PC-9 (cell line): ENCODE data around the gene SPIRE2. TPM values are rescaled to one million over a fixed set of nuclear protein-coding genes. Genes with fewer than 3 reads are reported as not detected.

Experiments
- Bru-seq: library from RNA; stranded (reverse); fragments of 400-500 nt; gene quantifications from one replicate; lab custom pipeline; 2021; lab: Mats Ljungman, UMichigan
- BruChase-seq, 2 experiments: library from RNA; stranded (reverse); fragments of 400-500 nt; gene quantifications; one replicate each; lab custom pipeline; 2021; lab: Mats Ljungman, UMichigan
- BruUV-seq: library from RNA; stranded (reverse); fragments of 400-500 nt; replicated peaks from 2 replicates; lab custom pipeline; 2021; lab: Mats Ljungman, UMichigan
- CTCF ChIA-PET: fragments of 300-600 bp; sonication (Branson Sonifier 250); formaldehyde crosslinking; loops from one replicate; lab custom pipeline; 2022; ENCODE audit warnings: antibody characterized with exemption; lab: Charles Lee
- POLR2A ChIA-PET: fragments of 300-600 bp; sonication (Branson Sonifier 250); formaldehyde crosslinking; loops from one replicate; lab custom pipeline; 2022; ENCODE audit warnings: antibody characterized with exemption; ENCODE audit not compliant: unreplicated experiment; lab: Charles Lee
- DNase-seq, 2 experiments: peaks; one replicate each; pipeline versions ENCODE4 v3.0.0 to v3.0.0-alpha.2; 2015 to 2022; ENCODE audit warnings: mixed read lengths in 1 of 2
- H2AFZ ChIP-seq: fragments of 200-600 bp; sonication (generic); 2 replicates; pipeline ENCODE4 v1.8.1; 2017; ENCODE audit warnings: antibody characterized with exemption
- H3F3A ChIP-seq: fragments of 200-600 bp; sonication (generic); 2 replicates; pipeline ENCODE4 v1.8.1; 2017; ENCODE audit warnings: antibody characterized with exemption, mild to moderate bottlenecking, low read depth; ENCODE audit not compliant: insufficient read depth
- H3K27ac ChIP-seq: fragments of 200-600 bp; sonication (generic); 2 replicates; pipeline ENCODE4 v1.6.1; 2016; ENCODE audit warnings: mixed run types
- H3K27me3 ChIP-seq: fragments of 200-600 bp; sonication (generic); 2 replicates; pipeline ENCODE4 v1.6.1; 2016; ENCODE audit warnings: low read depth, mixed run types; ENCODE audit not compliant: insufficient read depth
- H3K36me3 ChIP-seq: fragments of 200-600 bp; sonication (generic); 2 replicates; pipeline ENCODE4 v1.6.1; 2016; ENCODE audit warnings: low read depth, mixed run types
- H3K4me1 ChIP-seq: fragments of 200-600 bp; sonication (generic); replicated peaks from 2 replicates; pipeline ENCODE4 v1.6.1; 2016; ENCODE audit warnings: mixed run types; ENCODE audit not compliant: insufficient read depth
- H3K4me2 ChIP-seq: fragments of 200-600 bp; sonication (generic); 2 replicates; pipeline ENCODE4 v1.6.1; 2017; ENCODE audit warnings: mixed run types
- H3K4me3 ChIP-seq: fragments of 200-600 bp; sonication (generic); 2 replicates; pipeline ENCODE4 v1.6.1; 2016; ENCODE audit warnings: mixed run types
- H3K79me2 ChIP-seq: fragments of 200-600 bp; sonication (generic); 2 replicates; pipeline ENCODE4 v1.6.1; 2017; ENCODE audit warnings: low read depth, mixed run types
- H3K9me2 ChIP-seq: fragments of 200-600 bp; sonication (generic); 2 replicates; pipeline ENCODE4 v1.8.1; 2017; ENCODE audit warnings: mild to moderate bottlenecking; ENCODE audit not compliant: insufficient read depth
- H3K9me3 ChIP-seq: fragments of 200-600 bp; sonication (generic); 2 replicates; pipeline ENCODE4 v1.8.1; 2016; ENCODE audit warnings: low read depth; ENCODE audit not compliant: insufficient read depth
- H4K20me1 ChIP-seq: fragments of 200-600 bp; sonication (generic); 2 replicates; pipeline ENCODE4 v1.8.1; 2017; ENCODE audit not compliant: insufficient read depth
- CTCF ChIP-seq: fragments of 200-600 bp; sonication (generic); conservative IDR thresholded peaks from 2 replicates; pipeline ENCODE4 v1.6.1; 2017; ENCODE audit warnings: mixed run types, antibody characterized with exemption, mild to moderate bottlenecking, moderate library complexity
- EZH2 ChIP-seq: fragments of 200-600 bp; sonication (generic); IDR thresholded peaks from 2 replicates; pipeline ENCODE4 v1.8.0; 2017; ENCODE audit warnings: antibody characterized with exemption, low read depth
- intact Hi-C: fragments of 100-400 bp; cut with micrococcal nuclease; formaldehyde crosslinking; loops from one replicate; pipeline ENCODE4 v1.10.0; 2022; ENCODE audit not compliant: unreplicated experiment
- long read RNA-seq: library from polyadenylated mRNA; stranded (forward); transcript quantifications from one replicate; pipeline ENCODE4 v2.0.0, GENCODE V29; 2022
- total RNA-seq: library from RNA; stranded (reverse); gene quantifications from 2 replicates; pipeline ENCODE4 v1.2.3, GENCODE V29; 2021

The SPIRE2 gene
- total RNA-seq (34.5 and 48.6 TPM in 2 replicates), Bru-seq, nascent RNA (percentile 54 among the genes with signal in this experiment), BruChase-seq, experiment 1, labeled RNA remaining after a 2-hour chase (percentile 72 among the genes with signal in this experiment), BruChase-seq, experiment 2, labeled RNA remaining after a 6-hour chase (percentile 75 among the genes with signal in this experiment)
- long read RNA-seq, transcript SPIRE2-201 (15 exons, 3,235 nt), result major isoform, 5 of 22 reads
- long read RNA-seq, partial matches to known transcripts, result 3 of 22 reads
- long read RNA-seq, other reads (novel, unspliced or antisense), result 9 of 22 reads

GRCh38 chr16:89828199-89828869 is at the start of gene SPIRE2:
Gene SPIRE2, plus strand, starts transcription at chr16:89828475. Its CDS starts 76 bp downstream, at chr16:89828551.
- peaks cover 19% of the 10 kb centered on the region; the same call in 1 of the 2 replicates for H3F3A ChIP-seq
- H3K27me3 ChIP-seq, result no peaks in the 10 kb centered on the region
- H3K9me2 ChIP-seq, result no peaks in the 10 kb centered on the region
- BruUV-seq, result no TSS peak
- H3K4me3 ChIP-seq, result peak within 1 kb of the TSS; percentile 77
- no peaks in the 10 kb centered on the region for H4K20me1 ChIP-seq
- ChIA-PET CTCF (no interaction called here), POLR2A (interaction anchor here (1.0 kb wide), 1 partner anchor 45 kb away, joined by 29 read pairs; the partner anchor contains the start of gene TCF25)
- H3K4me2 ChIP-seq, result peak within 1 kb of the TSS; percentile 96
- no peaks in the 10 kb centered on the region for H3K9me3 ChIP-seq
- peak; percentile 40 to 78 for DNase-seq
- no peak within 1 kb of the TSS for H3K27ac ChIP-seq
- no peaks in the 10 kb centered on the region for H3K36me3 ChIP-seq
- no peaks in the 10 kb centered on the region for H3K79me2 ChIP-seq
- intact Hi-C loops, result no loop called here
- H3K4me1 ChIP-seq, result peaks cover 26% of the 10 kb centered on the region
- H2AFZ ChIP-seq, result peak within 1 kb of the TSS; percentile 48; the same call in 1 of the 2 replicates
- TF ChIP-seq CTCF (no peak), EZH2 (no peak)

- intact Hi-C loops, result no loop called here
- no peaks in the 10 kb centered on the region for H3K4me1 ChIP-seq
- H4K20me1 ChIP-seq, result no peaks in the 10 kb centered on the region
- H3K79me2 ChIP-seq, result no peaks in the 10 kb centered on the region
- BruUV-seq, result no TSS peak
- no peak for DNase-seq
- H3K9me3 ChIP-seq, result no peaks in the 10 kb centered on the region
- 0 out of 2 replicates have a peak, but pooled peaks cover 3% of the 10 kb centered on the region for H3K36me3 ChIP-seq
- H3K9me2 ChIP-seq, result no peaks in the 10 kb centered on the region
- ChIA-PET CTCF (no interaction called here), POLR2A (no interaction called here)
- H3F3A ChIP-seq, result no peaks in the 10 kb centered on the region
- TF ChIP-seq CTCF (no peak), EZH2 (no peak)
- no peak overlapping the region for H3K4me3 ChIP-seq
- H3K27me3 ChIP-seq, result no peaks in the 10 kb centered on the region
- H3K4me2 ChIP-seq, result no peak overlapping the region
- no peak overlapping the region for H2AFZ ChIP-seq
- no peak overlapping the region for H3K27ac ChIP-seq
Observed at GRCh38 chr16:89779231-89779908, 48.9 kb upstream of the SPIRE2 start.

DNA sequence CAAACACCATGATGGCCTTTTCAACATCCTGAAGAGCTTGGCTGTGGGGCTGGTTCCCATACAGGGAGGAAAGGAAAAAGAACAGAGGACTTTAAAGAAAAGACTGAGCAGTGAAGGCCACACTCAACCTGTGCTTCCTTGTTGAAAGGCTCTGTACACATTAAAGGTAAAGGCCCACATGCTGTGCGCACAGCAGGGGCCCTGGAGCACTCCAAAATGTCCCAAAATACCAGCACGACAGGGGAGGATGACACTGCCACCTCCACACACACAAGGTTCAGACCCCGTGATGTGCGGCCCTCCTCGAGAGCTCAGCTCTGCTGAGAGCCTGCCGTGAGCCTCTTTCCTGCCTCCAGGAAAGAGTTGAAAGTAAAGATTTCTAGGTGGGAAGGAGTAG is 48.4 kb upstream of the SPIRE2 start:
- H3K4me3 ChIP-seq, result no peak overlapping the region
- no peak for DNase-seq
- TF ChIP-seq EZH2, result no peak
- TF ChIP-seq CTCF, result no peak
- no peaks in the 10 kb centered on the region for H3F3A ChIP-seq
- CTCF ChIA-PET, result no interaction called here
- no peaks in the 10 kb centered on the region for H4K20me1 ChIP-seq
- H2AFZ ChIP-seq, result no peak overlapping the region
- H3K27me3 ChIP-seq, result no peaks in the 10 kb centered on the region
- H3K9me3 ChIP-seq, result no peaks in the 10 kb centered on the region
- POLR2A ChIA-PET, result no interaction called here
- BruUV-seq, result no TSS peak
- no peak overlapping the region for H3K27ac ChIP-seq
- intact Hi-C loops, result no loop called here
- no peaks in the 10 kb centered on the region for H3K4me1 ChIP-seq
- H3K9me2 ChIP-seq, result no peaks in the 10 kb centered on the region
- no peak overlapping the region for H3K4me2 ChIP-seq
- H3K36me3 ChIP-seq, result 0 out of 2 replicates have a peak, but pooled peaks cover 3% of the 10 kb centered on the region
- no peaks in the 10 kb centered on the region for H3K79me2 ChIP-seq
